Nucleus accumbens (tissue), 56 donors: ENCODE results near the gene TPSD1.
"Not testable (repeated sequence)": the region's sequence is repeated elsewhere in the genome, so short reads cannot be mapped to it uniquely, and the experiment has no call there.

Source experiments
- DNase-seq, 56 donors: peaks; one replicate each; lab custom pipeline; 2025; lab: John Stamatoyannopoulos, UW

Gene TPSD1

GRCh38 chr16:1255276-1256122, at the start of gene TPSD1:
Gene TPSD1 (plus strand): TSS chr16:1256069. CDS start chr16:1256281, 212 bp downstream.
- DNase-seq: not testable (repeated sequence)

- DNase-seq: no peak
Observed at GRCh38 chr16:1206326-1206725, 49.5 kb upstream of the TPSD1 start.

GRCh38 chr16:1206786-1207185, 49.1 kb upstream of the TPSD1 start:
- DNase-seq: no peak

- DNase-seq: no peak
Observed at GRCh38 chr16:1208239-1208830, 47.5 kb upstream of the TPSD1 start.

GRCh38 chr16:1209081-1209480, 46.8 kb upstream of the TPSD1 start:
- no peak for DNase-seq

GRCh38 chr16:1210461-1210860, 45.4 kb upstream of the TPSD1 start:
- no peak for DNase-seq

- DNase-seq: no peak
Observed at GRCh38 chr16:1211451-1212268, 44.2 kb upstream of the TPSD1 start.

- no peak for DNase-seq
Observed at GRCh38 chr16:1212616-1213194, 43.2 kb upstream of the TPSD1 start.

- DNase-seq: no peak
Observed at GRCh38 chr16:1213231-1213630, 42.6 kb upstream of the TPSD1 start.

GRCh38 chr16:1213796-1214372, 42.0 kb upstream of the TPSD1 start:
- no peak for DNase-seq

GRCh38 chr16:1214719-1215118, 41.1 kb upstream of the TPSD1 start:
- no peak for DNase-seq

GRCh38 chr16:1215574-1216295, 40.1 kb upstream of the TPSD1 start:
- DNase-seq: no peak

GRCh38 chr16:1216296-1216619, 39.6 kb upstream of the TPSD1 start:
- DNase-seq: no peak

- DNase-seq: peak in 1 of 56 donors; percentile 10
Observed at GRCh38 chr16:1216681-1217400, 39.0 kb upstream of the TPSD1 start.

- no peak for DNase-seq
Observed at GRCh38 chr16:1217526-1217925, 38.3 kb upstream of the TPSD1 start.

GRCh38 chr16:1218061-1218929, 37.6 kb upstream of the TPSD1 start:
- no peak for DNase-seq

- no peak for DNase-seq
Observed at GRCh38 chr16:1218930-1219611, 36.8 kb upstream of the TPSD1 start.
